Measurements from ENCODE around the gene TMCC2. TPM values are rescaled to one million over a fixed set of nuclear protein-coding genes. Genes with fewer than 3 reads are reported as not detected.

Gene TMCC2
- total RNA-seq, 2 donors from 2014 or later = 1.5 to 10.6 TPM

- H3K27me3 ChIP-seq (replicated peaks; ENCODE audit: insufficient read depth) = no peaks in the 10 kb centered on the region
- intact Hi-C loops (cut with DNase I) = no loop called here
- no peaks in the 10 kb centered on the region for H3K36me3 ChIP-seq
- WGBS = 95% methylated on average over 48 of the region's 48 CpGs
- TF ChIP-seq CTCF (IDR thresholded peaks at IDR 0.05) (no peak), POLR2AphosphoS5 (IDR thresholded peaks at IDR 0.05) (no peak)
- no peaks in the 10 kb centered on the region for H3K4me1 ChIP-seq (replicated peaks)
- no peaks in the 10 kb centered on the region for H3K9me3 ChIP-seq
- no peak overlapping the region for H3K4me3 ChIP-seq
- no peak overlapping the region for H3K27ac ChIP-seq
- DNase-seq (ENCODE audit: low spot score) = no peak
These were observed 41.3 kb downstream of the TMCC2 start for GRCh38 chr1:205268846-205269680.

- intact Hi-C loops (cut with DNase I) = loop anchor here (10.0 kb wide), 1 partner anchor 255 kb away; no protein-coding TSS in a partner anchor
- no peak for DNase-seq (ENCODE audit: low spot score)
- H3K27ac ChIP-seq = no peak overlapping the region
- no peaks in the 10 kb centered on the region for H3K4me1 ChIP-seq (replicated peaks)
- TF ChIP-seq POLR2AphosphoS5 (IDR thresholded peaks at IDR 0.05) = no peak
- TF ChIP-seq POLR2A (IDR thresholded peaks at IDR 0.05) = no peak
- no peak for TF ChIP-seq CTCF (IDR thresholded peaks at IDR 0.05)
- H3K36me3 ChIP-seq = no peaks in the 10 kb centered on the region
- H3K27me3 ChIP-seq (replicated peaks; ENCODE audit: insufficient read depth) = no peaks in the 10 kb centered on the region
- WGBS = 96% methylated on average over 8 of the region's 8 CpGs
- no peak overlapping the region for H3K4me3 ChIP-seq
- H3K9me3 ChIP-seq = no peaks in the 10 kb centered on the region
These were observed 42.0 kb downstream of the TMCC2 start for GRCh38 chr1:205269711-205270110.

GRCh38 chr1:205270271-205270670, 42.5 kb downstream of the TMCC2 start:
- WGBS = 80% methylated on average over 7 of the region's 7 CpGs
- intact Hi-C loops (cut with DNase I) = loop anchor here (10.0 kb wide), 1 partner anchor 255 kb away; no protein-coding TSS in a partner anchor
- no peak overlapping the region for H3K4me3 ChIP-seq
- H3K27ac ChIP-seq = no peak overlapping the region
- no peaks in the 10 kb centered on the region for H3K4me1 ChIP-seq (replicated peaks)
- no peaks in the 10 kb centered on the region for H3K27me3 ChIP-seq (replicated peaks; ENCODE audit: insufficient read depth)
- no peaks in the 10 kb centered on the region for H3K36me3 ChIP-seq
- no peak for DNase-seq (ENCODE audit: low spot score)
- H3K9me3 ChIP-seq = no peaks in the 10 kb centered on the region
- TF ChIP-seq CTCF (IDR thresholded peaks at IDR 0.05) (no peak), POLR2AphosphoS5 (IDR thresholded peaks at IDR 0.05) (no peak), POLR2A (IDR thresholded peaks at IDR 0.05) (no peak)

GRCh38 chr1:205270764-205271163, 43.0 kb downstream of the TMCC2 start:
- H3K36me3 ChIP-seq = no peaks in the 10 kb centered on the region
- DNase-seq (ENCODE audit: low spot score) = no peak
- H3K9me3 ChIP-seq = no peaks in the 10 kb centered on the region
- no peak overlapping the region for H3K4me3 ChIP-seq
- H3K4me1 ChIP-seq (replicated peaks) = no peaks in the 10 kb centered on the region
- intact Hi-C loops (cut with DNase I) = loop anchor here (10.0 kb wide), 1 partner anchor 254 kb away; no protein-coding TSS in a partner anchor
- TF ChIP-seq POLR2A (IDR thresholded peaks at IDR 0.05) (no peak), CTCF (IDR thresholded peaks at IDR 0.05) (no peak), POLR2AphosphoS5 (IDR thresholded peaks at IDR 0.05) (peak; percentile 22)
- H3K27me3 ChIP-seq (replicated peaks; ENCODE audit: insufficient read depth) = no peaks in the 10 kb centered on the region
- no peak overlapping the region for H3K27ac ChIP-seq
- WGBS = 56% methylated on average over 8 of the region's 8 CpGs

GRCh38 chr1:205271277-205271676, 43.5 kb downstream of the TMCC2 start:
- H3K27me3 ChIP-seq (replicated peaks; ENCODE audit: insufficient read depth) = no peaks in the 10 kb centered on the region
- DNase-seq (ENCODE audit: low spot score) = no peak
- intact Hi-C loops (cut with DNase I) = loop anchor here (10.0 kb wide), 1 partner anchor 254 kb away; no protein-coding TSS in a partner anchor
- no peaks in the 10 kb centered on the region for H3K9me3 ChIP-seq
- no peaks in the 10 kb centered on the region for H3K4me1 ChIP-seq (replicated peaks)
- H3K36me3 ChIP-seq = no peaks in the 10 kb centered on the region
- H3K27ac ChIP-seq = no peak overlapping the region
- TF ChIP-seq CTCF (IDR thresholded peaks at IDR 0.05) (no peak), POLR2A (IDR thresholded peaks at IDR 0.05) (no peak), POLR2AphosphoS5 (IDR thresholded peaks at IDR 0.05) (no peak)
- no peak overlapping the region for H3K4me3 ChIP-seq
- 80% methylated on average over 8 of the region's 8 CpGs for WGBS

Data from prostate gland (tissue), 2 donors.